Spleen (tissue), 11 donors: ENCODE data around the gene SMG7. TPM values are rescaled to one million over a fixed set of nuclear protein-coding genes. Genes with fewer than 3 reads are reported as not detected.

Source experiments
- DNase-seq: peaks from one replicate; pipeline ENCODE4 v3.0.0-alpha.2; 2020
- H3K27ac ChIP-seq, 8 donors: fragments of 200-600 bp; sonication (generic) in 7 of 8; 1 replicate in 4 of 8; 2 replicates in 4 of 8; pipeline versions ENCODE4 v1.5.0 to v1.8.0; 2016 to 2021; ENCODE audit warnings: inconsistent platforms in 4 of 8, mild to moderate bottlenecking in 4 of 8, moderate library complexity in 1 of 8
- H3K27me3 ChIP-seq, 7 donors: fragments of 200-600 bp; sonication (generic) in 6 of 7; replicated peaks in 1 of 7; 1 replicate in 4 of 7; 2 replicates in 3 of 7; pipeline versions ENCODE4 v1.5.0 to v1.8.0; 2016 to 2021; ENCODE audit warnings: inconsistent platforms in 3 of 7, mild to moderate bottlenecking in 1 of 7
- H3K36me3 ChIP-seq, 6 donors: fragments of 200-600 bp; sonication (generic) in 5 of 6; 1 replicate in 4 of 6; 2 replicates in 2 of 6; pipeline versions ENCODE4 v1.5.0 to v1.8.0; 2016 to 2021; ENCODE audit warnings: inconsistent platforms in 2 of 6
- H3K4me1 ChIP-seq, 6 donors: fragments of 200-600 bp; sonication (generic) in 5 of 6; 1 replicate in 3 of 6; 2 replicates in 3 of 6; pipeline versions ENCODE4 v1.5.0 to v1.8.0; 2016 to 2021; ENCODE audit warnings: inconsistent platforms in 3 of 6
- H3K4me3 ChIP-seq, 8 donors: fragments of 200-600 bp; sonication (generic) in 7 of 8; 1 replicate in 4 of 8; 2 replicates in 4 of 8; pipeline versions ENCODE4 v1.5.0 to v1.8.0; 2016 to 2021; ENCODE audit warnings: inconsistent platforms in 4 of 8, mild to moderate bottlenecking in 4 of 8, moderate library complexity in 2 of 8
- H3K9me3 ChIP-seq, 8 donors: fragments of 200-600 bp; sonication (generic) in 7 of 8; 1 replicate in 4 of 8; 2 replicates in 4 of 8; pipeline versions ENCODE4 v1.5.0 to v1.8.0; 2016 to 2021; ENCODE audit warnings: inconsistent platforms in 4 of 8
- POLR2A ChIP-seq, 3 donors: fragments of 450-650 bp; IDR thresholded peaks; one replicate each; pipeline ENCODE4 v1.5.1; 2017; ENCODE audit warnings: antibody characterized with exemption in 3 of 3, mild to moderate bottlenecking in 1 of 3
- POLR2AphosphoS5 ChIP-seq, 3 donors: sonication (generic); formaldehyde crosslinking; IDR thresholded peaks; one replicate each; pipeline ENCODE4 v1.5.1; 2017; ENCODE audit warnings: antibody characterized with exemption in 3 of 3
- WGBS, 5 donors: extraction: QIAGEN DNeasy Blood & Tissue Kit in 3 of 5; methylation state at CpG; one replicate each; pipeline versions ENCODE4 v1.1.5 to v1.1.7; 2013 to 2018; 5-methylcytosine and 5-hydroxymethylcytosine counted together
- intact Hi-C: fragments of 100-400 bp; cut with DNase I; formaldehyde crosslinking; loops from one replicate; pipeline ENCODE4 v1.15.0; 2023; ENCODE audit warnings: low total_unique reads
- polyA plus RNA-seq, 3 donors: library from polyadenylated mRNA; stranded (reverse); fragments of 200-250 nt; gene quantifications; one replicate each; pipeline ENCODE4 v1.2.1, GENCODE V29; 2013
- total RNA-seq, 7 donors: library from RNA; depleted of rRNA in 3 of 7; stranded (reverse); fragments of >200 nt in 3 of 7; fragmentation: NEBNext Ultra II Directional in 4 of 7; extraction: Animal tissue kit (Norgen Biotek cat#: 25700) in 4 of 7; gene quantifications; one replicate each; pipeline versions ENCODE4 v1.1.0 to v1.2.1, GENCODE V29; 2016 to 2021
- TF ChIP-seq, protein P1 (sequence below), 11 experiments: fragments of 200-600 bp in 7 of 11; fragments of 450-650 bp in 4 of 11; sonication (generic) in 4 of 11; IDR thresholded peaks in 8 of 11; conservative IDR thresholded peaks in 3 of 11; 1 replicate in 7 of 11; 2 replicates in 4 of 11; pipeline versions ENCODE4 v1.4.0 to v1.8.0; 2016 to 2021; ENCODE audit warnings: antibody characterized with exemption in 11 of 11, inconsistent platforms in 4 of 11, mild to moderate bottlenecking in 1 of 11
- donor health status: healthy with polysubstance abuse.
- donor health status: DM: no; HTN: no; CAD: no; lungs with moderate emphysema.
- donor health status: DM: no; HTN: no; CAD: no.
- donor health status: Bipolar disorder and iron deficiency.
- donor health status: healthy.
- donor health status: DM: no; HTN: no; CAD: no.
- donor health status: DM: yes; HTN: yes; CAD: no.

SMG7 gene
- total and polyA plus RNA-seq, 10 donors: 14.1 to 116 (median 53.5) TPM

DNA sequence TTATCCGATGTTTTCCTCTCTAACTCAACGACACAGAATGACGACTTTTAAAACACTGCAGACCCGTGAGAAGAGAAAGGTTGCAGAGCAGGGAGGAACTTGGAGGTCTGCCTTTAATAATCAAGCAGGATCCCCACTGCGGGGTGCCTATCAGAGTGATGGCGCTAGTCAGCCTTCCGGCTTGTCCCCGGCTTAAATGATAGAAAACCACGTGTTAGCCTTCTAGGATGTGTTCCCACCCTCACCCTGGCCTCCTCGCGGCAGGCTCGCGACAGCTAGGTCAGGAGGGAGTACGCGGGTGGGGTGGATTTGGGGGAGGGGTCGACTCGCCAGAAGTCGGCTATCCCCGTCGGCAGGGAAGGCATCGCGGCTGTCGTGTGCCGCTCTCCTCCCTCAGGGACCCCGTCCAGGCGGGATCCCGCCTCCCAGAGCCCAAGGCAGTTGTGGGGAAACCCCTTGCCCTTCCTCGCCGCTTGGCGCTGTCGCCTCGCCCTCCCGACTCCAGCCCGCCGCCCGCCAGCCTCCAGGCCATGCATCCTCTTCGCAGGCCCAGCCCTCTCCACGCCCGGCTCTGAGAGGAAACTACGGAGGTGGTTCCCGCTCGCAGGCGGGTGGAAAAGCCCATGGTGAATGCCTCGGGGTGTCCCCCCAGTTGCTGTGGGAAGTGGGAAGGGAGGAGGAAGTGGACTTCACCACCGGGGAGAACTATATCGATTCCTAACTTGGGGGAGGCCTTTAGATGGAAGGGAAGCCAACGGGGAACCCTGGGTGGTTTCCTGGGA lies 1.1 kb upstream of the SMG7 start:
- no peaks in the 10 kb centered on the region for H3K36me3 ChIP-seq
- intact Hi-C loops: loop anchor here (5.0 kb wide), 1 partner anchor 166 kb away; the partner anchor contains the start of gene ARPC5
- no peaks in the 10 kb centered on the region for H3K27me3 ChIP-seq
- no peaks in the 10 kb centered on the region for H3K9me3 ChIP-seq
- TF ChIP-seq POLR2AphosphoS5 (IDR thresholded peaks at IDR 0.05) (peak; percentile 65 to 78 (median 68)), POLR2A (IDR thresholded peaks at IDR 0.05) (no peak)
- TF ChIP-seq, protein P1, sequence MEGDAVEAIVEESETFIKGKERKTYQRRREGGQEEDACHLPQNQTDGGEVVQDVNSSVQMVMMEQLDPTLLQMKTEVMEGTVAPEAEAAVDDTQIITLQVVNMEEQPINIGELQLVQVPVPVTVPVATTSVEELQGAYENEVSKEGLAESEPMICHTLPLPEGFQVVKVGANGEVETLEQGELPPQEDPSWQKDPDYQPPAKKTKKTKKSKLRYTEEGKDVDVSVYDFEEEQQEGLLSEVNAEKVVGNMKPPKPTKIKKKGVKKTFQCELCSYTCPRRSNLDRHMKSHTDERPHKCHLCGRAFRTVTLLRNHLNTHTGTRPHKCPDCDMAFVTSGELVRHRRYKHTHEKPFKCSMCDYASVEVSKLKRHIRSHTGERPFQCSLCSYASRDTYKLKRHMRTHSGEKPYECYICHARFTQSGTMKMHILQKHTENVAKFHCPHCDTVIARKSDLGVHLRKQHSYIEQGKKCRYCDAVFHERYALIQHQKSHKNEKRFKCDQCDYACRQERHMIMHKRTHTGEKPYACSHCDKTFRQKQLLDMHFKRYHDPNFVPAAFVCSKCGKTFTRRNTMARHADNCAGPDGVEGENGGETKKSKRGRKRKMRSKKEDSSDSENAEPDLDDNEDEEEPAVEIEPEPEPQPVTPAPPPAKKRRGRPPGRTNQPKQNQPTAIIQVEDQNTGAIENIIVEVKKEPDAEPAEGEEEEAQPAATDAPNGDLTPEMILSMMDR (IDR thresholded peaks at IDR 0.05 in 8 of 11, conservative IDR thresholded peaks at IDR 0.05 in 3 of 11): no peak
- DNase-seq: peak; percentile 94
- H3K4me1 ChIP-seq: peaks cover 21 to 51% (median 38%) of the 10 kb centered on the region in 6 donors
- peak overlapping the region; percentile 65 to 99 (median 94) for H3K4me3 ChIP-seq
- peak overlapping the region; percentile 93 to 98 (median 96) for H3K27ac ChIP-seq
- WGBS, 5 donors: 0 to 1% (median 0%) methylated on average over 42 to 47 of the region's 47 CpGs

DNA sequence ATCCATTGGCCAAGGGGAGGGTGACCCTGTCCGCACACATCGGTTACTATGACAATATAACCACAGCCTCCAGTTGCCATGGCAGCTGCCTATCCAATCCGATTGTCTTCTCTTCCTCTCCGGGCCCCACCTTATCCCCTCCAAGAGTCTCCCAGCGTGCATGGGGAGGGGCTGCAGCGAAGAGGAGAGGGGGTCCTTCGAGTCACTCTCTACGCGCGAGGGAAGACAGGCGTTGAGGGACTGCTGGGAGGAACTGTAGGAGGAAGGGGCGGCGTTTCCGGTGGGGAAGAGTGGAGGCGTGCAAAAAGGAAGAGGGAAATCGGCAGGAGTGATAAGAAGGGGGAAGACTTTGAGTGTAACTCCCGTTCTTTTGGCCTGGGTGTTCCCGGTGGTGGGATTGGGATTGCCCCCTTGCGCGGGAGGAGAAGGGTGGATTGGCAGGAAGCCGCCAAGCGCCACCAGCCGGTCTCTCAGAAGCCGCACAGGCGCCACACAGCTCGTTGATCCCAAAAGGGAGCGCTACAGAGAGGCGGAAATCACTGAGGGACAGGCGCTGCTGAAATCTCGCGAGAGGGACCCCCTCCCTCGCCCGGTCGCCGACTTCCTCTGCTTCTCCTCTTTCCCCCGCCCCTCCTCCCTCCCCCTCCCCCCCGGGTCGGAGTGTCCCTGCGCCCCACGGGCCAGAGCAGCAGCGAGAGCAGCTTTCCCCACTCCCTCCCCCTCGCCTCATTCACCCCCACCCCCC lies 384 bp upstream of the SMG7 start:
- H3K27ac ChIP-seq: peak overlapping the region; percentile 93 to 98 (median 96)
- TF ChIP-seq POLR2AphosphoS5 (IDR thresholded peaks at IDR 0.05) (peak; percentile 76 to 86 (median 82)), POLR2A (IDR thresholded peaks at IDR 0.05) (no peak)
- TF ChIP-seq, protein P1 (IDR thresholded peaks at IDR 0.05 in 8 of 11, conservative IDR thresholded peaks at IDR 0.05 in 3 of 11): peak in 6 of 11 experiments; percentile 10 to 49 (median 36)
- 0 to 1% (median 0%) methylated on average over 24 to 42 of the region's 42 CpGs for WGBS, 5 donors
- intact Hi-C loops: loop anchor here (5.0 kb wide), 1 partner anchor 165 kb away; the partner anchor contains the start of gene ARPC5
- H3K27me3 ChIP-seq: no peaks in the 10 kb centered on the region
- H3K9me3 ChIP-seq: no peaks in the 10 kb centered on the region
- peaks cover 21 to 59% (median 45%) of the 10 kb centered on the region in 6 donors for H3K4me1 ChIP-seq
- H3K36me3 ChIP-seq: no peaks in the 10 kb centered on the region
- peak overlapping the region; percentile 65 to 99 (median 94) for H3K4me3 ChIP-seq
- DNase-seq: peak; percentile 99

DNA sequence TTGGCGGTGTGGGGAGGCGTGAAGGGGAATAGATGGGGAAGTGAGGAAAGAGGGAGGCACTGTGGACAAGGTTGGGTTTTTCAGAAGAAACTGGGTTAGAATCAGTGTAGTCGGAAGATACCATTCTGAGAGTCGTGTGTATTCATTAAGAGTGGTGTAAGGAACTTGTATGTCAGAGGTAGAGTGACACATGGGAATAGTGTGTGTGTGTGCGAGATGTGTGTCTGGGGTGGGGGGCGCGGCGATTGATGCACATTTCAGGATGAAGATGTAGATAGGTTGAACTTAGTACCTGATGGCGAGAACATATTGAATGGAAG lies 878 bp downstream of the SMG7 start:
- intact Hi-C loops: loop anchor here (5.0 kb wide), 1 partner anchor 164 kb away; the partner anchor contains the start of gene ARPC5
- Histone ChIP-seq H3K27ac (peak overlapping the region; percentile 93 to 98 (median 96)), H3K36me3 (no peaks in the 10 kb centered on the region), H3K27me3 (no peaks in the 10 kb centered on the region), H3K4me1 (peaks cover 28 to 71% (median 53%) of the 10 kb centered on the region in 6 donors), H3K4me3 (peak overlapping the region; percentile 65 to 99 (median 94)), H3K9me3 (no peaks in the 10 kb centered on the region)
- DNase-seq: no peak
- 13 to 21% (median 20%) methylated on average over 9 of the region's 9 CpGs for WGBS, 5 donors
- no peak for TF ChIP-seq POLR2AphosphoS5 (IDR thresholded peaks at IDR 0.05)
- TF ChIP-seq, protein P1 (IDR thresholded peaks at IDR 0.05 in 8 of 11, conservative IDR thresholded peaks at IDR 0.05 in 3 of 11): no peak
- TF ChIP-seq POLR2A (IDR thresholded peaks at IDR 0.05): no peak
